A172 (cell line): ENCODE measurements around the gene ASTN2. TPM values are rescaled to one million over a fixed set of nuclear protein-coding genes. Genes with fewer than 3 reads are reported as not detected.
"Not testable (repeated sequence)": the region's sequence is repeated elsewhere in the genome, so short reads cannot be mapped to it uniquely, and the experiment has no call there.

Experiments used
- DNase-seq: peaks from one replicate; pipeline ENCODE4 v3.0.0-alpha.2; 2015; ENCODE audit warnings: low spot score
- total RNA-seq: library from RNA; depleted of rRNA; stranded (reverse); fragments of >200 nt; shearing (Covaris generic); gene quantifications from 2 replicates; pipeline ENCODE4 v1.2.3, GENCODE V29; 2014

The ASTN2 gene
- total RNA-seq, 1 experiment from 2014 or later: 8.5 TPM

DNA sequence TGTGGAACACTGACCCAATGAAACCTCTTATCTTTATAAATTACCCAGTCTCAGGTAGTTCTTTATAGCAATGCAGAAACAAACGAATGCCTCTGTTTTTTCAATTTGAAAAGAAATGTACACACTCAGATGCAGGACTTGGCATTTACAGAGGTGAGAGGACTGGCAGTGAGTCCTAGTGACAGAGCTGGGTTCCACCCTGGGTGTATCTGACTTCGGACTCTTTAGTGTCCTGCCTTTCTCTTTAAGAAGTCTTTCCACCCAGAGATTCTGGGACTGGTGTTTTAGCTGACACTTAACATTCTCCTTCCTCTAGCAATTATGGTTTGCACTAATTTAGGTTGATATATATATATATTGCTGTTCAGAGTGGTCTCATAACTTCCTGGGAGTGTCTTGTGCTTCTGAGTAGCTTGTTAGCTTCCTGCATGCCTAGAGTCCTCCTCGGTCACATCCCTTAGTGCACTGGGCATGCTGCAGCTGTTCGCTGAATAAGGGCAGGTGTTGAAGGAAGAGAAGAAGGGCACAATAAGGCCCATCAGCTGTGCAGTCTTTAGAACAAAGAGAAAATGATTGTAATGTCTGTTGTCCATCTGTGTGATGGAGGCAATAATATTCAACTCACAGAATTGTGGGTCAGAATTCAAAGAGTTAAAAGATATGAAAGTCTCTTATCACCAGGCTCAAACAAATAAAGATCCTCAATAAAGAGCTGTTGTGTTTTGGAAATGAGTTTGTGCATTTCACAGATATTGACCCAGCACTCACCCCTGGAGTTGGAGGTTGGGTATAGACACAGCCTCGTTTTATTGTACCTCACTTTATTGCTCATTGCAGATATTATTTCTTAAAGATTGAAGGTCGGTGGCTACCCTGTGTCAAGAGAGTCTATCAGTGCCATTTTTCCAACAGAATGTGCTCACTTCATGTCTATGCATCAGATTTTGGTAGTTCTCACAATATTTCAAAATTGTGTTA lies 540.6 kb downstream of the ASTN2 start:
- no peak for DNase-seq

DNA sequence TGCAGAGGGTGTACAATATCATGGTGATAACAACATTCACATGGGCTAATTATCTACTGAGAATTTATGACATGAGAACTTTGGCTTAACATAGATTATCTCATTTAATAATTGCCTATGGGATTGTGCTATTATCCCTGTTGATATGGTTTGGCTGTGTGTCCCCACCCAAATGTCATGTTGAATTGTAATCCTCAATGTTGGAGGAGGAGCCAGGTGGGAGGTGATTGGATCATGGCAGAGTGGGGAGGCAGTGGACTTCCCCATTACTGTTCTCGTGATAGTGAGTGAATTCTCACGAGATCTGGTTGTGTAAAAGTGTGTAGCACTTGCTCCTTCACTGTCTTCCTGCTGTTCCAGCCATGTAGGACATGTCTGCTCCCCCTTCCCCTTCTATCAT lies 541.4 kb downstream of the ASTN2 start:
- DNase-seq: no peak

DNA sequence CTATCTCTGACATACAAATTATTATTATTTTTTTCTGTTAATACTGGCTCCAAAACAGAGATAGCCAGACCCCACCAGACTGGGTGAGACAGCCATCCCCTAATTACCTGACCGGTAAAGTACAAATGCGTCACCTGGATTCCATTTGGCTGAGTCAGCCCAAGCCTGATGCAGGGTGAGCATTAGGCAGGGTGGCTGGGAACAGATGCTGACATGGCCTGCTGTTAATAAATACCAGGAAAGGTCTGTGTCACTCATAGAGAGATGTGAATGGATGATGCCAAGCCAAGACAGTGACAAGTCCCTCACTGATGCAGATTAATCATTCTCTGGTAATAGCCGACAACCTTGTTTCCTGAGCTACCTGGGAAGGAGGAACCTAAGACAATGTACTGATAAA lies 544.3 kb downstream of the ASTN2 start:
- no peak for DNase-seq

DNA sequence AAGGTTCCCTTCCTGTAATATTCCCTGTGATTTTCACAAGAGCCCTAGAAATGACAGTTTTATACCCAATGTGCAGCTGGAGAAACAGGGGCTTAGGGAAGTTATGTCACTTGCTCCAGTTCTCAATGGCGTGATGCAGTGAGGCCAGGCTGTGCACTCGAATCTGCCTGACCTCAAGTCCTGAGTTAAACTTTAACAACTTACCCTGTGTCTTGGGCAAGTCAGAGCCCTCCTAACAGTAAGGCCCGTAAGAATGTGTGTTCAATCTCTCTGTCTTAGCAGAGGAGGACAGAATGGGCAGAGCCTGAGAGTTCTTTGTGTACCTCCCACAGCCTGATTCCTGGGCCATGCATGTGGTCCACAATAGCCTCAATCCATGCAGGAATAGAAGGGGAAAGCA lies 546.7 kb downstream of the ASTN2 start:
- no peak for DNase-seq

DNA sequence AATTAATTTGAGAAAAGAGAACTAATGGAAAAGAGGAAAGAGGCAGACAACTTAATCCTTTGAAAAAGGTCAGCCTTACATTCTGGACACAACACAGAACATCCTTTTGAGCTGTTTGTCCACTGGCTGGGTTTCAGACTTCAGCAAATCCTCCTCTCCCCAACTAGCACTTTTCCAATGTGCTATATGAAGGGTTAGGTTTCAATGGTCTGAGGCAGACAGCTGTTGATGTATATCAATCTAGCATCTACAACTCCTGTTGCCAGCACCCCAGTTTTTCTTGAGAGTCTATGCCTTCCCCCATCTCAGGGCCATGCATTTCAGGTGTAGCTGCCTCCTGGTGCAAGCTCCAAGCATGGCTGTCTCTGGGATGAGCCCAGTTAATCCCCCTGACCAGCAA lies 553.5 kb downstream of the ASTN2 start:
- no peak for DNase-seq

DNA sequence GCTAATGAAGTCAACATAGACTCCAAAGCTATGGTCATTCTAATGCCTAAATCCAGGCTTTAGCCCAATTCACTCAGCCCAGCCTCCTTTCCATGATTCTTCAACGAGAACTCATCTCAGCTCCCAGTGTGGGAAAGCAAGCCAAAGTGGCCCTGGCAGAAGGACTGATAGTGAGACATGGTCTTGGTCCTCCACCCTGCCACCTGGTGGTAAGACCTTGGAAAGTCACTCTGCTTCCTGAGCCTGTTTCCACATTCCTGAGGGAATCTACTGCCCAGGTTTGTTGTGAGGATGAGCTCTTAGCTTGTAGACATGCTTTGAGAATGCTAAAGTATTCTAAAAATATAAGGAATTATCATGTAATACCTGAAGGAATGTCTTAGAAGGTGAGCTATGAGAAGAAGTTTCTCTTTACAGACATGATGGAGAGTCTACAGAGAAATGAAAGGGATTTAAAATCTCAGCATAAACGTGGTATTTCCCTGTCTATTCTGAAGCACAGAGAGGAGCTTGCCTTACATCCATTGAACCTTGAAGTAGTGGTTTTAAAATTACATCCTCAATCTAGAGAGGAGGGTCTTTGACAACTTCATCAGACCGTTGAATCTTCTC lies 554.2 kb downstream of the ASTN2 start:
- peak; percentile 35 for DNase-seq

DNA sequence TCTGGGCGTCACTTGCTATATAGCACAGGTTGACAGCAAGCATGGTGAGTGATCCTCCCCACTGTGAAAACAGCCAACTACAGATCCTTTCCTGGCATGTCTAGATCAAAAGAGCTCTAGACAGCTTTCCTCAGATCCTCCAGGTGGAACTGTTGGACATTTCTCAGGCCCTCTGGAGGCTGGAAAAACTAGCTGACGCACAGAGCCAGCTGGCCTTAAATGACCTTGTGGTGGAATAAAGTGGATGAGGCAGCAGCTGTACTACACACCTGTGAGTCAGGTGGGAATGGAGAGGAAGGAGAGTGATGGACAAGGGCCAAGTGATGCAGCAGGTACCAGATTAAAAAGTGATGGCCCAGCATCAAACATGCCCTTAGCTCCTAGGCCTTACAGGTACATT lies 555.1 kb downstream of the ASTN2 start:
- no peak for DNase-seq

DNA sequence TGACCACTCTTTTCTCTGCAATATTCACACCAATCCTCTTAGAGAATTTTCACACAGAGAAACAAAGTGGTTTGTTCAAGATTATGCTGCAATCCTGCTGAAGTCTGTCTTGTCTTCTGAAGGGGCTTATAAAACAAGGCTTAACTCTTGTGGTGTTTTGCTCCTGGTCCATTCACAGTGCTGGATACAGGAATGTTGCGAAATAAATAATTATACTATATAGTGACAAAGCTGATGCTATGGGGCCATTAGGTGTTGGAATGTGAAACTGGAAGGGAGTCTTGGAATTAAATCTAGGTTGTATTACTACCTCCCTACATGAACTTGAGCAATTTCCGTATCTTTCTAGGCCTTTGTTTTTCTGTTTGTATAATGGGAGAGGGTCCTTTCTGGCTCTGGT lies 557.5 kb downstream of the ASTN2 start:
- no peak for DNase-seq

DNA sequence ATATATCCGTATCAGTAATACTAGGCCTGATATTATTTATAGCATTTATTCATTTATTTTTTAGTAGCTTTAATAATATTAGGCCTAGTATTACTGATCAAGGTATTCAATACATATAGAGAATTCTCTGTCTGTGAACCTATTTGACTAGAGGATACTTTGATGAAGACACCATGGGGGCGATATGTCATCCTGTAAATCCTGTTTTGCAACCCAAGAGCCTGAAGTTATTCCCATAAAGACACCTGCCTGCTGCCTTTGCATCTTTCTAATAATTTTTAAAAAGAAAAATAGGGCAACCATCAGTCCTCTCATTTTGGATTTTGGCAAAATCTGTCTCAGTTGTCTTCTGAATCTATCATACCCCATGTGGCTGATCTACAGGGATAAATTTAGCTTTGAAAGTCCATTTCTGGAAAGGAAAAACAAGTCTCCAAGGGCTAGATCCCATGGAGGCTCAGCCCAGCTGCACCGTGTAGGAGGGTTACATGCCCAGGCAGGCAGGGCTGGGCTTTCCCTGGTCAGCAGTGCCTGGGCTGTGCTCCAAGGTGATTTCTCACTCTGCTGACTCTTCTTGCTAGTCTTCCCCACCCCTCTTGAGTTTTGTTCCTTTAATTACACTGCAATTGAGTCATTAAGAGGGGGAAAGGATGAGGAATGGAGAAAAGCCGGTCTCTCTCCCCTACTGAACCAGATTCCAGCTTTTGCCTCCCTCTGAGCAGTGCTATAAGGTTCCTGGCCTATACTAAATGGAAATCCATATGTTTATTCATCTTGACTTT lies 558.8 kb downstream of the ASTN2 start:
- no peak for DNase-seq

DNA sequence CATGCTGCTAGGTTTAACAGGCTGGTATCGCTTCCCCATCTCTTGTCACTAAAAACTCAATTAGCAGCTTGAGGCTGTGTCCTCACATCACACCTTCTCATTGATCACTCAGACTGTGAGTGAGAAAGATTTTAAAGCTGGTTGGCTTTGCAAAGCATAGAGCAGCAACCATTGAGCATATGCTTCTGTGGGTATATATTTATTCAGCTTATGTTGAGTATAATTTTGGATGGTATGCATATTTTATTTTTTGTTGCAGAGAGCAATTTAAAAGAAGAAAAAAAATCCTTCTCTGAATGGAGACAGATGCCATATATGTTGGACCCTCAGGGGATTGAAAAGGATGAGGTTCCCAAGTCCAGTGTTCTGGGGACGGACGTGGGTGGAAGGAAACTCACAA lies 565.1 kb downstream of the ASTN2 start:
- DNase-seq: no peak

DNA sequence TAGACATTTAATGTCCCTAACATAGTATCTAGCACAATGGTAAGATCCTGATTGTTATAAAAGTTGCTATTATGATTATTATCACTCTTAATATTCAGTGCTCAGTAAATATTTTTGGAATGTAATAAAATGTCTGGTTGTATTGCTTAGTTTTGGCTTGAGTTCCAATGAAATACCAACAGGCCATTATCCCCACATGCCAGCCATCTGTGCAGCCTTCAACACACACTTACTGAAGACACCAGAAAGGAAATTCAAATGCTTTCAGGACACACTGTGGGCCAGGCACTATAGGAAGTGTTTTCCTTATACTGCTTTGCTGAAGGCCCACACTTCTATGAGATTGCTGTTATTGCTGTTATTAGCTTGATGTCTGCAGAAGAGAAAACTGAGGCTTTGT lies 570.2 kb downstream of the ASTN2 start:
- DNase-seq: no peak

DNA sequence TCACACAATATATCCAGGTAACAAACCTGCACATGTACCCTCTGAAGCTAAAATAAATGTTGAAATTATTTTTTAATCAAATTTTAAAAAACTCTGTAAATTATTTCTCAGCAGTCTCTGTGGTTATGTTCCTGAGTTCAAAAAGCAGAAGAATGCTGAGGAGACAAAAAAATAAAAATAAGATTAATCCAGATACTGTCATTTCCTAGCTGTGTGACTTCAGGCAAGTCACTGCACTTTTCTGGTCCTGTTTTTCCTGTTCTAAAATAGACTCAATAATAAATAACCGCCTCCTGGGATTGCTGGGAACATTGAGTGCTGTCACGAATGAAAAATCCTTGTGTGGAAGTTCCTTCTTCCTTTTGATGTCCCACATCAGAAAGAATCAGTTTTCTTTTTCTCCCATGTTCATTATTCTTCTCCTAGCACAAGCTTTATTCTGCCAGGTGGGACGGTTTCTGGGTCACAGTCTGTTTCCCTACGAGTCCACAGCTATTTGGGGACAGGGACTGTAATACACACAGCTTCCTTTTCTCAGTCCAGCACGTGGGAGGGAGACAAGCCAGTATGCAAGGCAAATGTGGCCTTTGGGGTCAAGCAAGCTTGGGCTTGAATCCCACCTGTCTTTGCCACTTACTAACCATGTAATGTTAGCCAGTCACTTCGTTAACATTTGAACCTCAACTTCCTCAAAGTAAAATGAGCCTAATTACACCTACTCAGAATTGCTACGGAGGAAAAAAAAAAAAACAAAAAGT lies 570.8 kb downstream of the ASTN2 start:
- DNase-seq: no peak

DNA sequence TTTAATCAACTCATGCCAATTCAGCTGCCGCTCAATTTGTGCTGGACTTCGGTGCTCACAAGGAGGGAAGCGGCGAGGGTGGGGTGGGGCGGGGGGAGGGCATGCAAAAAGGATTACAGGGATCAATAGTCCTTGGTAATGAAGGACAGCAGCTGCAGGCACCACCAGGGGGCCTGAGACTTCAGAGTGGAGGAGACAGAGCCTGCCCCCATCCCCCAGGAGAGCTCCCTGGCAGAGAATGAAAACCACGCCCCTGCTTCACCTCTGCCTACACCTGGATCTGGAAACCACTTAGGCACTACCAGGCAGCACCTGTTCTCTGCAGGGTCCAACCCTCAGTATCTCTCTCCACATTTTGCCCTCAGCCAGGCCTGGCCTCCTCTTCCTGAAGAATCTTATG lies 572.2 kb downstream of the ASTN2 start:
- DNase-seq: no peak

DNA sequence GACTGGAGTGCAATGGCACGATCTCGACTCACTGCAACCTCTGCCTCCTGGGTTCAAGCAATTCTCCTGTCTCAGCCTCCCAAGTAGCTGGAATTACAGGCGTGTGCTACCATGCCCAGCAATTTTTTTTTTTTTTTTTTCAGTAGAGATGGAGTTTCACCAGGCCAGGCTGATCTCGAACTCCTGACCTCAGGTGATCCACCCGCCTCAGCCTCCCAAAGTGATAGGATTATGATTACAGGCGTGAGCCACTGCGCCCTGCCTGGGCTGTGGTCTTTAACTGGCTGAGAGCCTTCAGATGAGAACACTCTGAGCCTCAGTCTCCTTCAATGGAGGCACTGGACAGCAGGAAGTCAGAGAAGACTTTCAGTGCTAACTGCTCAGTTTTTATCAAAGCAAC lies 576.4 kb downstream of the ASTN2 start:
- DNase-seq: not testable (repeated sequence)

DNA sequence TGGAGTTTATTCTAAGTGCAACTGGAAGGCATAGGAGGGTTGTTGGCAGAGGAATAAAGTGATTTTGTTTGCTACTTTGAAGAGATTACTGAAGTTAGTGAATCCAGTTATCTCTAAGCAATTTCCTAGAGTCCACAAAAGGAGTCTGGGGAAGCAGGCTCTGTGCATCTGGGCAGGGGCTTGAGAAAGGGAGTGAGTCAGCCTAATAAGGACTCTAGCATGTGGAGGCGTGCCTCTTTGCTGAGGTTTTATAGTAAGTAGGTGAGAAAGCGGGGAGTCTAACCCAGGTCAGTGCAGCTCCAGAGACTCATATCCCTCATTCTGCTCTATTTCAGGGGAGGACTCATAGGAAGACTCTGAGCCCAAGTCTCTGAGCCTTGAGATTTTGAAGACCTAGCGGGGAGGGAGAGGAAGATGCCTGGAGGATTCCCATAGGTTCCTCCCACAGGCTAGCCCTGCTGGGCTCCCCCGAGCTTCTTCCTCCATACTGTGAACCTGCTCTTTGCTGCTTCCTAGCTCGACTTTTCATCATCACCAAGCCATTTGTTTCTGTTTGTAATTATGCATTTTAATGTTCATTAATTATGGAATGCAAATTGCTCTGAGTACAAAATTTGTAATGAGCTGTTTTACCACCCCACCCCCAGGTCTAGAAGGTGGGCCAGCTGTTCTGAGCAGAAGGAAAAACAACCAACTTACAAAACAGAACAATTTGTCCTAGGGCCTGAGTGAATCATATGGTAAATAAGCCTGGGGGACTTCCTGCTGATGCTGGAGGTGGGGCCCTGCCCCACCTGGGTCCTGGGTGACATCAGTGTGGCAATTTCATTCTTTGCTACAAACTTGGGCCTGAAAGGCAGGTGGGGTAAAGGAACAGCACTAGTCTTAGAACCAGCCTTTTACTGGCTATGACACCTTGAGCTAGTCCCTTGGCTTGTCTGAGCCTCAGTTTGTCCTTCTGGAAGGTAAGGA lies 577.6 kb downstream of the ASTN2 start:
- no peak for DNase-seq

DNA sequence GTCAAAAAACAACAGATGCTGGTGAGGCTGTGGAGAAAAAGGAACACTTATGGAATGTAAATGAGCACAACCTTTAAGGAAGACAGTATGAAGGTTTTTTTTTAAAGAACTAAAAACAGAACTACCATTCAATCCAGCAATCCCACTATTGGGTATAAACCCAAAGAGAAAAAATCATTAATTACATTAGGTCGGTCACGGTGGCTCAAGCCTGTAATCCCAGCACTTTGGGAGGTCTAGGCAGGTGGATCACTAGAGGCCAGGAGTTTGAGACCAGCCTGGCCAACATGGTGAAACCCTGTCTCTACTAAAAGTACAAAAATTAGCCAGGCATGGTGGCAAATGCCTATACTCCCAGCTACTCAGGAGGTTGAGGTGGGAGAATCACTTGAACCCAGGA lies 584.5 kb downstream of the ASTN2 start:
- DNase-seq: not testable (repeated sequence)

DNA sequence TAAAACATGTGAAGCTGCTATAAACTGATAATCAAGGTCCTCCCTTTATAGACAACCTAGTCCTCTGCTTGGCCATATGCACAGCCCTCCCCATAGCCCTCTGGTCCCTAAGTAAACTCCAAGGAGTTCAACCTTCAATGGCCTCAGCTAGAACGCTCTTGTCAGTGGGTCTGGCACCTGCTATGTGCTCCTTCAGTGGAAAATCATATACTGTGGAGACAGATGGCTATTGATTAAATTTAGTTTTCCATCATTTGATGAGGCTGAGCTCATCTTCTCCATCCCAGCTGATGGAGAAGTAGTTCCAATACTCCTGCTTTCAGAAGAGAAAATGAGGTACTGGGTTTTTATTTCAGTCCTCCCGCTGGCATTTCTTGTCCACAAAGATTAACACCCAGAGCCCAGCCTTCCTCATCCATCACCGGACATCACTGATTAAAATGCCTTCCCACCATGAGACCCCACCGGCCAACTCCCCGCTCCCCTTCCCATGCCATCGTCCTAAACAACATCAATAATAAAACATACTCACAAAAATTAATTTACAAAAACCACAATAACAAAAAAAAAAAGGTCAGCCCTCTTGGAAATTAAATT lies 593.1 kb downstream of the ASTN2 start:
- no peak for DNase-seq

DNA sequence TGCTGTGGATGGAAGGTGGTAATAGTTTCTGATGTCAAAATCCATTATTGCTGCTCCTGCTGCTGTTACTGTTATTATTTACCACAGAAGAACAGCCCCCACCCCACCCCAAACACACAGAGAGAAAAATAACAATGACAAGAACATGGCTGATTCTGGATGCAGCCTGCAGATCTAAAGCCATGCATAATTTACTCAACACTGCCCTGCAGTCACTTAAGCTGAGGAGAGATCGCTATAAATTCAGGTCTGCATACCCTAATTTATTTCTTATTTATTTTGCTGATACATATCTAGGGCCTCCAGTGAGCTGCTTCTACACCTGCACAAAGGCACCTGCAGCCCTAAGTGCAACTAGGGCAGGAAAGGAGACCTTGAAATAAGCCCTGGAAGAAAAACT lies 595.7 kb downstream of the ASTN2 start:
- no peak for DNase-seq

DNA sequence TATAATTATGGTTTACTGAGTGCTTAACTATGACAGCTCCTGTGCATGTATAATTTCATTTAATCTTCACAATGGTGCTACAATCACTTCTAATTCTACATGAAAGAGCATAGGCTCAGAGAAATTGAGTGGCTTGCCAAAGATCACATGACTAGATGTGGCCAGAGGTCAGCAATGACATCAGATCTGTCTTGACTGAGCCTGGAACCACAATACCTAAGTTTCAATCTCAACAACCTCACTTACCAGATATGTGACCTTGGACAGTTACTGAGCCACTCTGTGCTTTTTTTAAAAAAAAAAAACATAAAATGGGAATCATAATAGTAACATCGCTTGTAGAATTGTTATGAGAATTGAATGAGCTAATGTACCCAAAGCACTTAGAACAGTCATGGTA lies 597.1 kb downstream of the ASTN2 start:
- no peak for DNase-seq

DNA sequence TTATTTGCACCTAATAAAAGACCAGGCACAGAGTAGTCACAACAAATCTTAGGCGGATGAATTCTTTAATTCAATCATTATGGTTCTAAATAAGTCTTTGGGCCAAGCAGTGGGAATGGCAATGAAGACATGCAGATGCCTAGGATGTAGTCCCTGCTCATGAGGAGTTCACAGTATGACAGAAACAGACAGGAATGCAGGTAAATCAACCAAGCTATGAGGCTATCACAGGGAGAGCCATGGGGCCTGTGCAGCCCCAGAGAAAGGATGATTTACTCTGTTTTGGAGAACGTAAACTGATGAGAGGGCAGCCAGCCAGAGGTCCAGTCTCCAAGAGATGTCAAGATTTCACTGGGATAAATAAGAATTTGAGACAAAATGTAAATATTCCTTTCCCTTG lies 598.4 kb downstream of the ASTN2 start:
- no peak for DNase-seq
